OCI-LY1 (cell line): ENCODE data around the gene ZMIZ1.

Source experiments
- EZH2 ChIP-seq: fragments of 200-600 bp; sonication (generic), shearing (Covaris generic); IDR thresholded peaks from 2 replicates; pipeline ENCODE4 v1.8.0; 2017; ENCODE audit warnings: borderline replicate concordance, mixed run types, mild to moderate bottlenecking, antibody characterized with exemption, low read length, moderate library complexity, mixed read lengths
- TF ChIP-seq, protein P1 (sequence below): fragments of 200-600 bp; sonication (generic), shearing (Covaris generic); IDR thresholded peaks from 2 replicates; pipeline ENCODE4 v1.5.1; 2017; ENCODE audit warnings: mild to moderate bottlenecking, antibody characterized with exemption, low read length, moderate library complexity, mixed read lengths

- no peak for TF ChIP-seq EZH2
- TF ChIP-seq, protein P1, sequence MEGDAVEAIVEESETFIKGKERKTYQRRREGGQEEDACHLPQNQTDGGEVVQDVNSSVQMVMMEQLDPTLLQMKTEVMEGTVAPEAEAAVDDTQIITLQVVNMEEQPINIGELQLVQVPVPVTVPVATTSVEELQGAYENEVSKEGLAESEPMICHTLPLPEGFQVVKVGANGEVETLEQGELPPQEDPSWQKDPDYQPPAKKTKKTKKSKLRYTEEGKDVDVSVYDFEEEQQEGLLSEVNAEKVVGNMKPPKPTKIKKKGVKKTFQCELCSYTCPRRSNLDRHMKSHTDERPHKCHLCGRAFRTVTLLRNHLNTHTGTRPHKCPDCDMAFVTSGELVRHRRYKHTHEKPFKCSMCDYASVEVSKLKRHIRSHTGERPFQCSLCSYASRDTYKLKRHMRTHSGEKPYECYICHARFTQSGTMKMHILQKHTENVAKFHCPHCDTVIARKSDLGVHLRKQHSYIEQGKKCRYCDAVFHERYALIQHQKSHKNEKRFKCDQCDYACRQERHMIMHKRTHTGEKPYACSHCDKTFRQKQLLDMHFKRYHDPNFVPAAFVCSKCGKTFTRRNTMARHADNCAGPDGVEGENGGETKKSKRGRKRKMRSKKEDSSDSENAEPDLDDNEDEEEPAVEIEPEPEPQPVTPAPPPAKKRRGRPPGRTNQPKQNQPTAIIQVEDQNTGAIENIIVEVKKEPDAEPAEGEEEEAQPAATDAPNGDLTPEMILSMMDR: no peak
These were observed 20.0 kb downstream of the ZMIZ1 start for GRCh38 chr10:79088613-79089355.
